Neural cell (in vitro differentiated cells): ENCODE data around the gene RPS8. TPM values are rescaled to one million over a fixed set of nuclear protein-coding genes. Genes with fewer than 3 reads are reported as not detected.

ENCODE experiments used
- H2AFZ ChIP-seq: fragments of 200-600, 300-800 bp; sonication (generic), shearing (Covaris generic); 2 replicates; pipeline ENCODE4 v1.6.0; 2014; ENCODE audit warnings: low read depth, mild to moderate bottlenecking, antibody characterized with exemption, low read length, moderate library complexity
- H3F3A ChIP-seq: fragments of 200-600 bp; shearing (Covaris generic); 2 replicates; pipeline ENCODE4 v1.6.1; 2016; ENCODE audit warnings: mild to moderate bottlenecking, moderate library complexity, mixed read lengths, antibody characterized with exemption, low read length; ENCODE audit not compliant: insufficient read depth, poor library complexity, severe bottlenecking
- H3K27ac ChIP-seq: fragments of 200-600, 300-800 bp; sonication (generic), shearing (Covaris generic); 2 replicates; pipeline ENCODE4 v1.5.1; 2014; ENCODE audit warnings: mild to moderate bottlenecking, low read length, moderate library complexity
- H3K27me3 ChIP-seq: fragments of 300-800, 200-600 bp; sonication (generic), shearing (Covaris generic); 2 replicates; pipeline ENCODE4 v1.6.0; 2014; ENCODE audit warnings: mild to moderate bottlenecking, low read depth, low read length, moderate library complexity; ENCODE audit not compliant: insufficient read depth
- H3K36me3 ChIP-seq: fragments of 300-800, 200-600 bp; sonication (generic), shearing (Covaris generic); 2 replicates; pipeline ENCODE4 v1.5.1; 2014; ENCODE audit warnings: mild to moderate bottlenecking, antibody characterized with exemption, low read length, moderate library complexity; ENCODE audit not compliant: insufficient read depth
- H3K4me2 ChIP-seq: fragments of 300-800, 200-600 bp; sonication (generic), shearing (Covaris generic); 2 replicates; pipeline ENCODE4 v1.6.0; 2014; ENCODE audit warnings: mild to moderate bottlenecking, low read length
- H3K4me3 ChIP-seq: fragments of 300-800, 200-600 bp; sonication (generic), shearing (Covaris generic); 2 replicates; pipeline ENCODE4 v1.5.1; 2014; ENCODE audit warnings: mild to moderate bottlenecking, low read length, moderate library complexity
- H3K79me2 ChIP-seq: fragments of 200-600 bp; shearing (Covaris generic); replicated peaks from 2 replicates; pipeline ENCODE4 v1.6.0; 2014; ENCODE audit warnings: mild to moderate bottlenecking, low read length, moderate library complexity; ENCODE audit not compliant: insufficient read depth
- H3K9ac ChIP-seq: fragments of 300-800, 200-600 bp; sonication (generic), shearing (Covaris generic); 2 replicates; pipeline ENCODE4 v1.6.1; 2016; ENCODE audit warnings: mild to moderate bottlenecking, low read length, mixed read lengths
- H3K9me2 ChIP-seq: fragments of 200-600 bp; shearing (Covaris generic); 2 replicates; pipeline ENCODE4 v1.6.1; 2016; ENCODE audit warnings: mild to moderate bottlenecking, low read length, mixed read lengths; ENCODE audit not compliant: insufficient read depth
- H3K9me3 ChIP-seq: fragments of 200-600, 300-800 bp; sonication (generic), shearing (Covaris generic); 2 replicates; pipeline ENCODE4 v1.6.1; 2016; ENCODE audit warnings: mild to moderate bottlenecking, mixed run types, low read length, moderate library complexity, mixed read lengths
- H4K20me1 ChIP-seq: fragments of 200-600 bp; shearing (Covaris generic); 2 replicates; pipeline ENCODE4 v1.6.1; 2016; ENCODE audit warnings: mild to moderate bottlenecking, mixed run types; ENCODE audit not compliant: insufficient read depth
- EP300 ChIP-seq: fragments of 450-650 bp; conservative IDR thresholded peaks from 2 replicates; pipeline ENCODE4 v1.6.1; 2014; ENCODE audit warnings: antibody characterized with exemption, mild to moderate bottlenecking, moderate library complexity; ENCODE audit not compliant: poor library complexity, severe bottlenecking
- EZH2 ChIP-seq: fragments of 200-600, 300-800 bp; shearing (Covaris generic), sonication (generic); IDR thresholded peaks from 2 replicates; pipeline ENCODE4 v1.6.1; 2014; ENCODE audit warnings: antibody characterized with exemption, low read length, borderline replicate concordance, mild to moderate bottlenecking; ENCODE audit not compliant: insufficient read depth, poor library complexity, severe bottlenecking
- MXI1 ChIP-seq: fragments of 450-650 bp; conservative IDR thresholded peaks from 2 replicates; pipeline ENCODE4 v1.6.1; 2014; ENCODE audit warnings: antibody characterized with exemption, mild to moderate bottlenecking; ENCODE audit not compliant: poor library complexity, severe bottlenecking
- POLR2AphosphoS5 ChIP-seq: IDR thresholded peaks from 2 replicates; pipeline ENCODE4 v1.6.1; 2012
- RAD21 ChIP-seq: fragments of 450-650 bp; conservative IDR thresholded peaks from 2 replicates; pipeline ENCODE4 v1.6.1; 2014; ENCODE audit warnings: antibody characterized with exemption, mild to moderate bottlenecking, moderate library complexity
- SMC3 ChIP-seq: fragments of 450-650 bp; conservative IDR thresholded peaks from 2 replicates; pipeline ENCODE4 v1.6.1; 2014; ENCODE audit warnings: antibody characterized with exemption, mild to moderate bottlenecking, moderate library complexity; ENCODE audit not compliant: poor library complexity
- TAF1 ChIP-seq: IDR thresholded peaks from 2 replicates; pipeline ENCODE4 v1.6.1; 2012; ENCODE audit warnings: low read depth
- polyA plus RNA-seq: library from polyadenylated mRNA; depleted of rRNA; stranded (reverse); fragments of >200 nt; gene quantifications from 2 replicates; pipeline ENCODE4 v1.2.3, GENCODE V29; 2014
- TF ChIP-seq, protein P1 (sequence below): IDR thresholded peaks from 2 replicates; pipeline ENCODE4 v1.6.1; 2012; ENCODE audit warnings: borderline replicate concordance
- TF ChIP-seq, protein P2 (sequence below): fragments of 450-650 bp; IDR thresholded peaks from 2 replicates; pipeline ENCODE4 v1.5.1; 2014; ENCODE audit warnings: antibody characterized with exemption, mild to moderate bottlenecking, moderate library complexity; ENCODE audit not compliant: poor library complexity, severe bottlenecking

The RPS8 gene
- polyA plus RNA-seq, 1 donor from 2014 or later: 2,015 TPM

DNA sequence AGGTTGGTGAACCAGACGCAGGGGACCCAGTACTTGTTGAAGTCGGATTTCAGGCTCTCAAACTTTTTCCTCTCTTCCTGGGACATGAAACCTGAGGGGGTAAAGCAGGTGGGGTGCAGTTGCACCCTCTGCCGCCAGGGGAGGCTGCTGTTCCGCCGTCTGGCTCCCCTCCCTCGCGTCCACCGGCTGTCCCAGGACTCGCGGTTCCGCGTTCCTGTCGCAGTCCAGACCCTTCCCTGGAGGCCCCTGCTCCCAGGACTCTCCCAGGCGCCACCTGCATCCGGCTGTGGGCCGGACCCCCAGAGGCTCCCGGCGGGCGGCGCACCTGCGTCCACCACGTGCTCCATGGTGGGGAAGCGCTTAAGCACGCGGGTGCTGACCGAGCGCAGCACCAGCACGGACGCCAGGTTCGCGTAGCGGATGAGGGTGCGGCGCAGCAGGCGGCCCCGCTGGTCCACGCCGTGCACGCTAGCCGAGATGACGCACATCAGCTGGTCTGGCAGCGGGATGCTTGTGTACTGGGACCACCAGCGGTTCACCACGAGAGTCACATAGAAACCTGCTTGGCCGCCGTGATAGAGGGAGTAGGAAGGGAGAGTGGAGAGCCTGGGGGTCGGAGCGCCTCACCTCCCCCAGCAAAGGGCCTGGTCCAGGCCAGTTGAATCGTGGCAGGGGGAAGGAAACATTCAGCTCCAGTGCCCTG lies 10.9 kb downstream of the RPS8 start:
- Histone ChIP-seq H3K4me3 (peak overlapping the region; percentile 21), H3K9ac (no peak overlapping the region), H3K27ac (no peak overlapping the region)

DNA sequence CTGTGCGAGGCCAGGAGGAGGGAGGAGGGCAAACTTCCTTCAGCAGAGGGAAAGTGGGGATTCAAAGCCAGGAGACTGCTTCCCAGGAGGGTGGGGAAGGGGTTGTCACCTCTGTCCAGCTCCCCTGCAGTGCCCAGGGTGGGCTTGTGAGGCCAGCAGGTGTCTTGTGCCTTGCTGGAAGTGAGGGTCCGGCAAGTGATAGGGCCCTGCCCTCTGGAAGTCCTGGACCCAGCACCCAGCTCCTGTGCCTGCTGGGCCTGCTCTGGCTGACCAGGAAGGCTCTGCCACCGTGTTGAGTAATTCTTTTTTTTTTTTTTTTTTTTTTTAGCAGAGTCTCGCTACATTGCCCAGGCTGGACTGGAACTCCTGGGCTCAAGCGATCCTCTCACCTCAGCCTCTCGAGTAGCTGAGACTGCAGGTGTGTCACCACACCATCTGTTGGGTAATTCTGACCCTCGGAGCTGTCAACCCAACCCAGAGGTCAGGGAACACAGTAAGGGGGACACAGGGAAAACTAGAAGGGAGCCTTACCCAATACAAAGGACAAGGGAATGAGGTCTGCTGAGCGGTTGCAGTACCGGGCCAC lies 11.6 kb downstream of the RPS8 start:
- Histone ChIP-seq H3K79me2 (no peaks in the 10 kb centered on the region), H3K4me2 (no peak overlapping the region), H2AFZ (no peak overlapping the region), H3K9me2 (no peaks in the 10 kb centered on the region), H3K36me3 (no peaks in the 10 kb centered on the region), H3F3A (no peaks in the 10 kb centered on the region), H3K4me3 (no peak overlapping the region), H3K27me3 (peaks cover 24% of the 10 kb centered on the region), H3K9ac (no peak overlapping the region), H3K27ac (no peak overlapping the region), H4K20me1 (no peaks in the 10 kb centered on the region), H3K9me3 (no peaks in the 10 kb centered on the region)
- TF ChIP-seq RAD21: no peak
- no peak for TF ChIP-seq TAF1
- TF ChIP-seq EZH2: no peak
- TF ChIP-seq, protein P1, sequence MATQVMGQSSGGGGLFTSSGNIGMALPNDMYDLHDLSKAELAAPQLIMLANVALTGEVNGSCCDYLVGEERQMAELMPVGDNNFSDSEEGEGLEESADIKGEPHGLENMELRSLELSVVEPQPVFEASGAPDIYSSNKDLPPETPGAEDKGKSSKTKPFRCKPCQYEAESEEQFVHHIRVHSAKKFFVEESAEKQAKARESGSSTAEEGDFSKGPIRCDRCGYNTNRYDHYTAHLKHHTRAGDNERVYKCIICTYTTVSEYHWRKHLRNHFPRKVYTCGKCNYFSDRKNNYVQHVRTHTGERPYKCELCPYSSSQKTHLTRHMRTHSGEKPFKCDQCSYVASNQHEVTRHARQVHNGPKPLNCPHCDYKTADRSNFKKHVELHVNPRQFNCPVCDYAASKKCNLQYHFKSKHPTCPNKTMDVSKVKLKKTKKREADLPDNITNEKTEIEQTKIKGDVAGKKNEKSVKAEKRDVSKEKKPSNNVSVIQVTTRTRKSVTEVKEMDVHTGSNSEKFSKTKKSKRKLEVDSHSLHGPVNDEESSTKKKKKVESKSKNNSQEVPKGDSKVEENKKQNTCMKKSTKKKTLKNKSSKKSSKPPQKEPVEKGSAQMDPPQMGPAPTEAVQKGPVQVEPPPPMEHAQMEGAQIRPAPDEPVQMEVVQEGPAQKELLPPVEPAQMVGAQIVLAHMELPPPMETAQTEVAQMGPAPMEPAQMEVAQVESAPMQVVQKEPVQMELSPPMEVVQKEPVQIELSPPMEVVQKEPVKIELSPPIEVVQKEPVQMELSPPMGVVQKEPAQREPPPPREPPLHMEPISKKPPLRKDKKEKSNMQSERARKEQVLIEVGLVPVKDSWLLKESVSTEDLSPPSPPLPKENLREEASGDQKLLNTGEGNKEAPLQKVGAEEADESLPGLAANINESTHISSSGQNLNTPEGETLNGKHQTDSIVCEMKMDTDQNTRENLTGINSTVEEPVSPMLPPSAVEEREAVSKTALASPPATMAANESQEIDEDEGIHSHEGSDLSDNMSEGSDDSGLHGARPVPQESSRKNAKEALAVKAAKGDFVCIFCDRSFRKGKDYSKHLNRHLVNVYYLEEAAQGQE: no peak
- no peak for TF ChIP-seq EP300
- no peak for TF ChIP-seq POLR2AphosphoS5
- no peak for TF ChIP-seq MXI1
- TF ChIP-seq, protein P2, sequence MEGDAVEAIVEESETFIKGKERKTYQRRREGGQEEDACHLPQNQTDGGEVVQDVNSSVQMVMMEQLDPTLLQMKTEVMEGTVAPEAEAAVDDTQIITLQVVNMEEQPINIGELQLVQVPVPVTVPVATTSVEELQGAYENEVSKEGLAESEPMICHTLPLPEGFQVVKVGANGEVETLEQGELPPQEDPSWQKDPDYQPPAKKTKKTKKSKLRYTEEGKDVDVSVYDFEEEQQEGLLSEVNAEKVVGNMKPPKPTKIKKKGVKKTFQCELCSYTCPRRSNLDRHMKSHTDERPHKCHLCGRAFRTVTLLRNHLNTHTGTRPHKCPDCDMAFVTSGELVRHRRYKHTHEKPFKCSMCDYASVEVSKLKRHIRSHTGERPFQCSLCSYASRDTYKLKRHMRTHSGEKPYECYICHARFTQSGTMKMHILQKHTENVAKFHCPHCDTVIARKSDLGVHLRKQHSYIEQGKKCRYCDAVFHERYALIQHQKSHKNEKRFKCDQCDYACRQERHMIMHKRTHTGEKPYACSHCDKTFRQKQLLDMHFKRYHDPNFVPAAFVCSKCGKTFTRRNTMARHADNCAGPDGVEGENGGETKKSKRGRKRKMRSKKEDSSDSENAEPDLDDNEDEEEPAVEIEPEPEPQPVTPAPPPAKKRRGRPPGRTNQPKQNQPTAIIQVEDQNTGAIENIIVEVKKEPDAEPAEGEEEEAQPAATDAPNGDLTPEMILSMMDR: no peak
- TF ChIP-seq SMC3: no peak

More for the DNA sequence above, 10.9 kb downstream of the RPS8 start:
- Histone ChIP-seq H3F3A (no peaks in the 10 kb centered on the region), H3K27me3 (peaks cover 24% of the 10 kb centered on the region), H4K20me1 (no peaks in the 10 kb centered on the region), H2AFZ (no peak overlapping the region), H3K4me2 (no peak overlapping the region), H3K9me3 (no peaks in the 10 kb centered on the region), H3K9me2 (no peaks in the 10 kb centered on the region), H3K36me3 (no peaks in the 10 kb centered on the region), H3K79me2 (no peaks in the 10 kb centered on the region)
- TF ChIP-seq EP300: no peak
- TF ChIP-seq, protein P2: peak; percentile 50
